ENCODE measurements around the gene LBHD2.

LBHD2 gene

GRCh38 chr14:103093856-103094405, 9.9 kb downstream of the LBHD2 start:
- Mint-ChIP-seq H3K9me3 (no peaks in the 10 kb centered on the region), H3K36me3 (ENCODE audit: low read depth) (no peaks in the 10 kb centered on the region), H3K4me3 (no peak overlapping the region), H3K27me3 (peaks cover 6% of the 10 kb centered on the region), H3K4me1 (peaks cover 4% of the 10 kb centered on the region), H3K27ac (no peak overlapping the region)
- DNase-seq = no peak
- no peak for ATAC-seq

- ATAC-seq (no peak), DNase-seq (no peak)
- H3K9me3 Mint-ChIP-seq = no peaks in the 10 kb centered on the region
- H3K4me1 Mint-ChIP-seq = peaks cover 4% of the 10 kb centered on the region
- H3K36me3 Mint-ChIP-seq (ENCODE audit: low read depth) = no peaks in the 10 kb centered on the region
- H3K27me3 Mint-ChIP-seq = peaks cover 6% of the 10 kb centered on the region
- H3K27ac Mint-ChIP-seq = no peak within 1 kb of the TSS
- no peak within 1 kb of the TSS for H3K4me3 Mint-ChIP-seq
Observed at GRCh38 chr14:103094406-103095209, 10.6 kb downstream of the LBHD2 start, which contains the start of gene EXOC3L4. Gene EXOC3L4 (plus strand): TSS chr14:103094725. CDS start chr14:103100220, 5,495 bp downstream.

DNA sequence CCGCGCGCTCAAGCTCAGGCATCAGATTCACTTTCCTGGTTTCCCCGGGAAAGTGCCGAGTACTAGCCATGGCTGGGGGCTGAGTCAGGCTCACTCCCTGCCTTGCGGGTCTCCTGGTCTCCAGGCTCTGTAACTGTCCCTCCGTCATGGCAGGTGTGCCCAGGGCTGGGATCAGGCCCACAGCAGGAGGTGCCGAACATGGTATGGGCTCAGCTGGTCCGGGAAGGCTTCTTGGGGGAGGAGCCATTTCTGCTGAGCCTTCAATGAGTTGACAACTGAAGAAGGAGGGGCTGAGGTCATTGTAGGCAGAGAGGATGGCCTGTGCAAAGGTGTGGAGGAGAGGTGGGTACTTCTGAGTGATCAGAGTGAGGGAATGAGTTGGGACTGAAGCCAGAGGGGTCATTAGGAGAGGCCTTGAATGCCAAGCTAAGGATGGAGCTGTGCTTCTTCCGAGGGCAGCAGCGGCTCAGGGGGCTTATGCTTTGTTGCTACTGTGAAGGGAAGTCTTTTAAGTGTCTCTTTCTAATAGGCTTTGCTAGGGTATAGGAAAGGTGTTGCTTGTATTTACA, 11.3 kb downstream of the LBHD2 start:
- Mint-ChIP-seq H3K4me3 (no peak overlapping the region), H3K9me3 (no peaks in the 10 kb centered on the region), H3K36me3 (ENCODE audit: low read depth) (no peaks in the 10 kb centered on the region), H3K27ac (no peak overlapping the region), H3K4me1 (peaks cover 4% of the 10 kb centered on the region), H3K27me3 (peaks cover 6% of the 10 kb centered on the region)
- ATAC-seq = no peak
- no peak for DNase-seq

DNA sequence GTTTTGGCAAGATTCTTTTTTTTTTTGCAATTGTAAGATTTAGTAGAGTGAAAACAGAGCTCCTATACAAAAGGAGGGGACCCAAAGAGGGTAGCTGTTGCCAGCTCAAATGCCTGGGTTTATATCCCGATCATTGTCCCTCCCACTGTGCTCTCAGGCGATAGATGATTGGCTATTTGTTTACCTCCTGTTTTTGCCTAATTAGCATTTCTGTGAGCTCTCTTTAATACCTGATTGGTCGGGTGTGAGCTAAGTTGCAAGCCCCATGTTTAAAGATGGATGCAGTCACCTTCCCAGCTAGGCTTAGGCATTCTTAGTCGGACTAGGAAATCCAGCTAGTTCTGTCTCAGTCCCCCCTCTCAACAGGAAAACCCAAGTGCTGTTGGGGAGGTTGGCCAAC, 12.4 kb downstream of the LBHD2 start:
- no peaks in the 10 kb centered on the region for H3K9me3 Mint-ChIP-seq
- no peak overlapping the region for H3K27ac Mint-ChIP-seq
- no peaks in the 10 kb centered on the region for H3K4me1 Mint-ChIP-seq
- no peak for DNase-seq
- no peak overlapping the region for H3K4me3 Mint-ChIP-seq
- peaks cover 11% of the 10 kb centered on the region for H3K27me3 Mint-ChIP-seq
- ATAC-seq = no peak
- no peaks in the 10 kb centered on the region for H3K36me3 Mint-ChIP-seq (ENCODE audit: low read depth)

DNA sequence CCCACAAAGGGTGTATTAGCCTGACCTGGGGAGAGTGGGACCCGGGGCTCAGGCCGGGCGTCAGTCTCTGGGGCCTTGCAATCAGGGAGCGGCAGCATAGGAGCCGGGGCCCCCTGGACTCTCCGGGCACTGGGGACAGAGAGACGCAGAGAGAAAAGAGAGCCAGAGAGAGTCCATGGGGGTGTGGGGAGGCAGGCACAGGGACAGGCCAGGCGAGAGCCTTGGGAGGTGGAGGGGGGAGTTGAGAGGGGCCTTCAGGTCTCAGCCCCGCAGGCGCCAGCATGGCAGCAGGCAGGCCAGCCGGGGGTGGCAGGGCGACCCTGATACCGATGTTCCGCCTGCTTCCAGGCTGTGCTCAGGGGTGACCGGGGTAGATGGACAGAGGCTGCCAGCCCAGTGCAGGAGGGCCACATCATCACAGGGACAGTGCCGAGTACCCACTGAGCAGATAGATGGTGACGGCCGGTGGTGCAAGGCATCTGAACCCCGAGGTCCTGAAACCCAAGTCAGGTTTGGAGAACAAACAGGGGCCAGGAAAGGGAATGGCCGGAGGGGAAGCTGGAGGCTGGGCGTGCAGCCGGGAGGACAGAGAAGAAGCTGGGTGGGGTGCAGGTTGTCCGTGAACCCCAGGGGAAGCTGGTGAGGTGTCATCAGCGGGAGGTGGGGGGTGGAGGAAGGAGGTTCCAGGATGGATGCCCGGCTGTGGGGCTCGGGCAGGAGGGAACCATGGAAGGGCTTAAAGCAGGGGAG, 13.4 kb downstream of the LBHD2 start:
- Mint-ChIP-seq H3K4me1 (no peaks in the 10 kb centered on the region), H3K27ac (no peak overlapping the region), H3K4me3 (no peak overlapping the region), H3K36me3 (ENCODE audit: low read depth) (no peaks in the 10 kb centered on the region), H3K9me3 (no peaks in the 10 kb centered on the region), H3K27me3 (peaks cover 14% of the 10 kb centered on the region)
- no peak for ATAC-seq
- DNase-seq = no peak

DNA sequence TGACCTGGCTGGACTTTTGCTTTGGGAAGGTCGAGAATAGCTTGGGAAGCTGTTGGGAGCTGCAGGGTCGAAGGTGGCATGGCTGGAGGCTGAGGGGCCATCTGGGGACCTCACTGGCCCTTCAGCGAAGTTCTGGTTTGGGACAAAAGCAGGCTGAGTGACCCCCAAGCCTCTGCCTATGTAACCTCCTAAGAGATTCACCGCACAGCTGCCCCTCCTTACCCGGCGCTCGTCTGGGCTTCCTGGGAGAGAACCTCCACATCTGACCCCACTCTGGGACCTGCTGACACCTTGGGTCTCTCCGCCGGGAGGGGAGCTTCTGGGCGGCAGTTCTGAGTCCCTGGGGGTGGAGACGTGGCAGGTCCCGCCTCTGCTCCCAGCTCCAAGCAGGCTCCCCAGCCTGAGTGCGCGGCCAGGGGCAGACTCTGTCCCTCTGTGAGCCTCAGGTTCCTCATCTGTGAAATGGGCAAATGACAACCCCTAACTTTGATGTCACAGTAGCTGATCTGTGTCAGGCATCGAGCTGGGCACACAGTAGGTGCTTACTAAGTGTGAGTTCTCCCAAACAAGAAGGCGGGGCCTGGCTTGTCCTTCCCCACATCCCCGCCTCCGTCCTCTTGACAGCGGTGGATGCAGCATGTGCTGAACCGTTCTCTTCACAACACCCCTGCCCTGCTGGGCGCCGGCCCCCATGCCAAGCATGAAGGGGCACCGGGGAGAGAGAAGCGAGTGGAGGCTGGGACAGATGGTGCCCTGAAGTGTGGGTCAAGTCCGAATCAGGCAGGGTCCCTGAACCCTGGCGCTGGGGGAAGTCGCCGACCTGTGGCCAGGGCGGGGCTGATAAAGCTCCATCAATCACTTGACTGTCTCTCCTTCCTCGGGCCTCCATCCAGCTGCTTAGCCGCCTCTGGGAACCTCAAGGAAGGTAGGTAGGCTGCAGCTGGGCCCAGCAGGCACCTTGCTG, 14.3 kb downstream of the LBHD2 start:
- no peak for DNase-seq
- H3K4me3 Mint-ChIP-seq = no peak overlapping the region
- H3K36me3 Mint-ChIP-seq (ENCODE audit: low read depth) = no peaks in the 10 kb centered on the region
- no peaks in the 10 kb centered on the region for H3K9me3 Mint-ChIP-seq
- ATAC-seq = no peak
- no peak overlapping the region for H3K27ac Mint-ChIP-seq
- H3K4me1 Mint-ChIP-seq = no peaks in the 10 kb centered on the region
- peaks cover 19% of the 10 kb centered on the region for H3K27me3 Mint-ChIP-seq

GRCh38 chr14:103099081-103099732, 15.2 kb downstream of the LBHD2 start:
- ATAC-seq (no peak), DNase-seq (no peak)
- Mint-ChIP-seq H3K9me3 (no peaks in the 10 kb centered on the region), H3K4me3 (no peak overlapping the region), H3K4me1 (peaks cover 3% of the 10 kb centered on the region), H3K27ac (no peak overlapping the region), H3K27me3 (peaks cover 24% of the 10 kb centered on the region), H3K36me3 (ENCODE audit: low read depth) (no peaks in the 10 kb centered on the region)

- H3K27me3 Mint-ChIP-seq = peaks cover 25% of the 10 kb centered on the region
- DNase-seq (no peak), ATAC-seq (no peak)
- no peaks in the 10 kb centered on the region for H3K9me3 Mint-ChIP-seq
- H3K4me3 Mint-ChIP-seq = no peak overlapping the region
- no peak overlapping the region for H3K27ac Mint-ChIP-seq
- H3K36me3 Mint-ChIP-seq (ENCODE audit: low read depth) = no peaks in the 10 kb centered on the region
- peaks cover 3% of the 10 kb centered on the region for H3K4me1 Mint-ChIP-seq
Observed at GRCh38 chr14:103099733-103100280, 15.8 kb downstream of the LBHD2 start.

- Mint-ChIP-seq H3K9me3 (no peaks in the 10 kb centered on the region), H3K27ac (no peak overlapping the region), H3K4me3 (no peak overlapping the region), H3K27me3 (peaks cover 30% of the 10 kb centered on the region), H3K36me3 (ENCODE audit: low read depth) (no peaks in the 10 kb centered on the region), H3K4me1 (peaks cover 6% of the 10 kb centered on the region)
- ATAC-seq (no peak), DNase-seq (no peak)
Observed at GRCh38 chr14:103100281-103101121, 16.5 kb downstream of the LBHD2 start.

- ATAC-seq (no peak), DNase-seq (no peak)
- peaks cover 6% of the 10 kb centered on the region for H3K4me1 Mint-ChIP-seq
- no peaks in the 10 kb centered on the region for H3K9me3 Mint-ChIP-seq
- peaks cover 32% of the 10 kb centered on the region for H3K27me3 Mint-ChIP-seq
- no peak overlapping the region for H3K27ac Mint-ChIP-seq
- H3K4me3 Mint-ChIP-seq = no peak overlapping the region
- no peaks in the 10 kb centered on the region for H3K36me3 Mint-ChIP-seq (ENCODE audit: low read depth)
Observed at GRCh38 chr14:103101257-103101962, 17.4 kb downstream of the LBHD2 start.

DNA sequence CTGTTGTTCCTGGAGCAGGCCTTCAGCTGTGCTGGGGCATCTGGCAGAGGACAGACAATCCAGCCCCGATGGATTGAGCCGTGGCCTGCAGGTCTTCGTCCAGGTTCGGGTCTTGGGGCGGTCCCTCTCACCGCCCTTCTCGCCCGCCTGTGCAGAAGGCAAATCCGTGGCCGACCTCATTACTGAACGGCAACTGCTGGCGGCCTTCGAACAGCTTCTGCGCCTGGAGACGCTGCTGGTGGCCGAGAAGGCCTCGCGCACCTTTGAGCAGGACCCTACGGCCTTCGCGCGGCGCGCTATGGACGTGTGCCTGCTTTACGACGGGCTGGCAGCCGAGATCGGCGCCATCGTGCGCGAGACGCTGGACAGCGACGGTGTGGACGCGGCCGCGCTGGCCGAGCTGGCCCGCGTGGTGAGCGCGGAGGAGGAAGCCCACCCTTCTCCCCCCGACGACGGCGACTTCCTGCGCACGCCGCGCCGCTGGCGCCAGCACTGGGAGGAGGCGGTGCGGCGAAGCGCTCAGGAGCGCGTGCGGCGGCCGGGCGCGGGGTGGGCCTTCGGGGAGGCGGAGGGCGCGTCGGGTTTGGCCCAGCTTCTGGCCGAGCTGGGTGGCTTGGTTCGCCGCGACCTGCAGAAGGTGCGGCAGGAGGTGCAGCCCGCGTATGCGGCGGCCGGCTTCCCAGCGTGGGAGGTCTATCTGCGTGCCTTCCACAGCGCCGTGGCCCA, 18.1 kb downstream of the LBHD2 start:
- Mint-ChIP-seq H3K36me3 (ENCODE audit: low read depth) (no peaks in the 10 kb centered on the region), H3K27me3 (peaks cover 29% of the 10 kb centered on the region), H3K4me1 (peaks cover 6% of the 10 kb centered on the region), H3K9me3 (no peaks in the 10 kb centered on the region), H3K27ac (no peak overlapping the region), H3K4me3 (no peak overlapping the region)
- no peak for DNase-seq
- no peak for ATAC-seq

Measured in activated naive CD8-positive, alpha-beta T cell treated with anti-CD3 and anti-CD28 coated beads, Interleukin-2, amount 50 U/mL, for 24 hours (primary cell).